Bronchial epithelial cell (primary cell): ENCODE measurements around the gene SYNPR. TPM values are rescaled to one million over a fixed set of nuclear protein-coding genes. Genes with fewer than 3 reads are reported as not detected.

Source experiments
- DNase-seq: peaks from one replicate; pipeline ENCODE4 v3.0.0-alpha.2; 2010; ENCODE audit warnings: low read depth
- FAIRE-seq: peaks from 2 replicates; lab custom pipeline; 2011; peaks lifted over from hg19 to GRCh38; lab: Jason Lieb, UNC
- H3K27me3 ChIP-seq: 2 replicates; pipeline ENCODE4 v1.5.1; 2011; ENCODE audit warnings: low read length; ENCODE audit not compliant: control insufficient read depth, insufficient read depth
- H3K36me3 ChIP-seq: 2 replicates; pipeline ENCODE4 v1.5.1; 2011; ENCODE audit warnings: low read length; ENCODE audit not compliant: control insufficient read depth, insufficient read depth
- H3K4me3 ChIP-seq: 2 replicates; pipeline ENCODE4 v1.5.1; 2011; ENCODE audit warnings: mild to moderate bottlenecking, low read depth, low read length, control low read depth
- total RNA-seq: library from RNA; depleted of rRNA; stranded (reverse); fragments of >200 nt; gene quantifications from 2 replicates; pipeline ENCODE4 v1.2.1, GENCODE V29; 2014
- TF ChIP-seq, protein P1 (sequence below): IDR thresholded peaks from 2 replicates; pipeline ENCODE4 v1.5.1; 2011; ENCODE audit warnings: mild to moderate bottlenecking, moderate library complexity, low read length, control low read depth, inconsistent platforms; ENCODE audit not compliant: insufficient read depth, severe bottlenecking

The SYNPR gene
- total RNA-seq, 1 donor from 2014 or later: not detected

DNA sequence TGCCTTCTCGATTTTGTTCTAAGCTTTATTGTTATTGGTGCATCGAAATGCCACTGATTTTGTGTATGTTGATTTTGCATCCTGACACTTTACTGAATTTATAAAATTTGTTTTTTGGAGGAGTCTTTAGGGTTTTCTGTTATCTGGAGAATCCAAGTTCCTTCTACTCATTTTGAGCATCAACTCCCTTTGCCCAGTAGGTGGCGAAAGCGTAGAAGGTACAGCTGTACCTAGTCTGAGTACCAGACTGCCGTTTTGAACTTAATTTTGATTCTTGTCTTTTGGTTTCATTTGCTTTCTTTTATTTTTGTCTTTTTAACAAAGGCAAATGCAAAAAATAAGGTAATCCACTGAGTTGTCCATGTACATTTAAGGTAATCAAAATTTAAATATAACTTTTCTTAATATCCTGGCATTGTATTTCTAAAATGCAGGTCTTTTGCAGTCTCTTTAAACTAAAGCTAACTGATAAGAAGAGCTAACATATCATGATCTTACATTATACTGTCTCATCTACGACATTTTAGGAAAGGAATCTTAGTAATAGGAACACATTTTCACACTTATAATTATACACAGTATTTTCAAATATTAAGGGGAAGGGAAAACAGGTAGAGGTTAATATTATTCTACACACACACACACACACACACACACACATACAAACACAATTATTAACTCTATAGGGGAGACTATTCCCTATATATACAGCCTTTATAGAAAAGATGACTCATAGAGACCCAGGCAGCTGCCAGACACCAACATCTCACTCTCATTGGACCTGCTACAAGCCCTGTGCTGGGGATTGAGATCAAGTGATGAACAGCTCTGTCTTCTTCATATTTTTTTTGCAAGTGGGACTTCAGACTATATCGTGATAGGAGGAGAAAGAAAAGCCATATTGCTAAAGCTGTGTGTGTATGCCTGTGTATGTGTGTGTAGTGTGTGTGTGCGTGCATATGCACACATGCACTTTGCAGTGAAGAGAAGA, 71.8 kb downstream of the SYNPR start:
- DNase-seq: peak; percentile 61
- FAIRE-seq: no peak
- H3K36me3 ChIP-seq: no peaks in the 10 kb centered on the region
- H3K4me3 ChIP-seq: no peak overlapping the region
- TF ChIP-seq, protein P1, sequence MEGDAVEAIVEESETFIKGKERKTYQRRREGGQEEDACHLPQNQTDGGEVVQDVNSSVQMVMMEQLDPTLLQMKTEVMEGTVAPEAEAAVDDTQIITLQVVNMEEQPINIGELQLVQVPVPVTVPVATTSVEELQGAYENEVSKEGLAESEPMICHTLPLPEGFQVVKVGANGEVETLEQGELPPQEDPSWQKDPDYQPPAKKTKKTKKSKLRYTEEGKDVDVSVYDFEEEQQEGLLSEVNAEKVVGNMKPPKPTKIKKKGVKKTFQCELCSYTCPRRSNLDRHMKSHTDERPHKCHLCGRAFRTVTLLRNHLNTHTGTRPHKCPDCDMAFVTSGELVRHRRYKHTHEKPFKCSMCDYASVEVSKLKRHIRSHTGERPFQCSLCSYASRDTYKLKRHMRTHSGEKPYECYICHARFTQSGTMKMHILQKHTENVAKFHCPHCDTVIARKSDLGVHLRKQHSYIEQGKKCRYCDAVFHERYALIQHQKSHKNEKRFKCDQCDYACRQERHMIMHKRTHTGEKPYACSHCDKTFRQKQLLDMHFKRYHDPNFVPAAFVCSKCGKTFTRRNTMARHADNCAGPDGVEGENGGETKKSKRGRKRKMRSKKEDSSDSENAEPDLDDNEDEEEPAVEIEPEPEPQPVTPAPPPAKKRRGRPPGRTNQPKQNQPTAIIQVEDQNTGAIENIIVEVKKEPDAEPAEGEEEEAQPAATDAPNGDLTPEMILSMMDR: peak; percentile 81
- peaks cover 3% of the 10 kb centered on the region for H3K27me3 ChIP-seq

DNA sequence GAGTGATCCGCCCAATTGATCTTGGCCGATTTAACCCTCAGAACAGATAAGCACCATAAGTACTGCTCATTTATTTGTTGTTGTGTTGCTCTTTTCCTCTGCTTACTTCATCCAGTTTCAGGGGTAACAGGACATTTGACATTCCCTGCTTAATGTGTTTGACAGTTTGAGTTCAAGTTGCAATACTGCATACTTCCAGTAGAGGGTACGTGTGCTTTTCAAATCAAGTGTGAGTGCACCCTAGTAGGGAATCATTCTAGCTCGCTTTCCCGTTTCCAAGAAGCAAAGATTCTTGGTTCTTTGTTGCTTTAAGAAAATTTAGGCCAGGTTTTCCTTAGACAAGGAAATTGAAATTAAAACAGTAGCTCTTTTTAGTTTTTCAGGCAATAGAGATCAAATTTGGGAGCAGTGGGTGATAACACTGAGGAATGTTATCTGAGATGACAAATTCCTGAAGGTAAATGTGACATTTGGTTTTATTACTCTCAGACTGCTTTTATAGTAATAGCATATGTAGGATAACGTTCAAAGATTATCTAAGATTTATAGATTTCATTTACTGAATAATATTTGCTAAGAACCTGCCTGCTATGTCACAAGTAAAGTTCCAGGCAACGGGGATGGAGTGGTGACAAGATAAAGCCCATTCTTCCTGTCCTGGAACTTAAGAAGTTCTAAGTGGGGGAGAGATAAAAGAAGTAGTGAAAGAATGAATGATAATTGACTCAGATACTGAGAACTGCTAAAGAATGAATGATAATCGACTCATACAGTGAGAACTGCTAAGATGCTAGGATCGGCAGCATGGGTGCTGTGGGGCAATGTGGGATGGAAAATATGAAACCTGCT, 73.3 kb downstream of the SYNPR start:
- peaks cover 3% of the 10 kb centered on the region for H3K27me3 ChIP-seq
- peak; percentile 67 for DNase-seq
- H3K4me3 ChIP-seq: no peak overlapping the region
- TF ChIP-seq, protein P1: peak; percentile 83
- no peaks in the 10 kb centered on the region for H3K36me3 ChIP-seq
- no peak for FAIRE-seq

DNA sequence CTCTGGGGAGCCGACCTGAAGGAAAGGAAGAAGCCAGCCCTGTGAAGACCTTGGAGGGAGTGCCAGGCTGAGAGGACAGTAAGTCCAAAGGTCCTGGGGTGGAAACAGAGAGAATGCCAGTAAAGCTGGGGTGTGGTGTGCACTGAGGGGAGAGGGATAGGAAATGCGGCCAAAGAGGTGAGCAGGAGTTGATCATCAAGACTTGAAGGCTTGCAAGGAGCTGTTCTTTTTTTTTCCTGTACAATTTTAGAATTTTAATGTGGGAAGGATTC, 73.8 kb downstream of the SYNPR start:
- DNase-seq: no peak
- TF ChIP-seq, protein P1: no peak

DNA sequence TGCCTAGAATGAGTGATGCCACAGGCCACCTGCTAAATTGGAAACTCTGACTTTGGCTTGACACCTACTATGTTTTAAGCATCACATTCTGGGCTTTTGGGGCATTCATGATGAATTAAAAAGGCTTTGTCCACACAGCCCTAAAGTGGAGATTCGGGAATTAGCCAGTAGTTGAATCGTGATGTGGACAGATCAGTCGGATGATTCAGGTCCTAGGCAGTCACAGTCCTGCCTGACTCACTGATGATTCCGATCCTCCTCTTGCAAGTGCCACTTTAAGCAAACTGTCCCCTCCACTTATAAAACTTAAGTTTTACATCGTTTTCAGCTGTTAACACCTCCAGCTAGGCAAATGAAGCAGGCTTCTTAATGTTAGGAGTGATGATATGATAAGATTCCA, 75.3 kb downstream of the SYNPR start:
- Histone ChIP-seq H3K27me3 (peaks cover 3% of the 10 kb centered on the region), H3K4me3 (no peak overlapping the region), H3K36me3 (no peaks in the 10 kb centered on the region)
- DNase-seq (peak; percentile 56), FAIRE-seq (no peak)
- TF ChIP-seq, protein P1: no peak

More for the DNA sequence above, 73.8 kb downstream of the SYNPR start:
- no peak overlapping the region for H3K4me3 ChIP-seq
- no peak for FAIRE-seq
- H3K27me3 ChIP-seq: peaks cover 3% of the 10 kb centered on the region
- H3K36me3 ChIP-seq: no peaks in the 10 kb centered on the region

DNA sequence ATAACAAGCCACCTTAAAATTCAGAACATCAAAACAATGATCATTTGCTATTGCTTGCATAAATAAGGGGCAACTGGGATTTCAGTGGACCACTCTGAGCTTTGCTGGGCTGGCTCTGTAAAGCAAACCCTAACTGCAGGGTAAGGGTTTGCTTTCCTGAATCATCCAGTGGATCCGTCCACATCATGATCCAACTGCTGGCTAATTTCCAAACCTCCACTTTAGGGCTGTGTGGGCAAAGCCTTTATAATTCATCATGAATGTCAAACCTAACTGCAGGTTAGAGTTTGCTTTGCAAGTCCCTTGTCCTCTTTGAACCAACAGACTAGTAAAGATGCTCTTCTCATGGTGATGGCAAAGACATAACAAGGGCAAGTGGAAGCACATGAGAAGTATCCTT, 76.1 kb downstream of the SYNPR start:
- DNase-seq (peak; percentile 22), FAIRE-seq (no peak)
- H3K4me3 ChIP-seq: no peak overlapping the region
- TF ChIP-seq, protein P1: no peak
- H3K36me3 ChIP-seq: no peaks in the 10 kb centered on the region
- peaks cover 3% of the 10 kb centered on the region for H3K27me3 ChIP-seq
